Stimulated activated CD4-positive, alpha-beta T cell treated with anti-CD3 and anti-CD28 coated beads, Interleukin-1b, Interleukin-23, amount 100 ng/mL, for 4 hours (primary cell): ENCODE results near the gene CCDC28A.
"Not testable (repeated sequence)": the region's sequence is repeated elsewhere in the genome, so short reads cannot be mapped to it uniquely, and the experiment has no call there.

Experiments used
- DNase-seq, 2 donors: peaks; one replicate each; pipeline ENCODE4 v3.0.0-alpha.2; 2020; ENCODE audit warnings: low read depth in 2 of 2

Gene CCDC28A

DNA sequence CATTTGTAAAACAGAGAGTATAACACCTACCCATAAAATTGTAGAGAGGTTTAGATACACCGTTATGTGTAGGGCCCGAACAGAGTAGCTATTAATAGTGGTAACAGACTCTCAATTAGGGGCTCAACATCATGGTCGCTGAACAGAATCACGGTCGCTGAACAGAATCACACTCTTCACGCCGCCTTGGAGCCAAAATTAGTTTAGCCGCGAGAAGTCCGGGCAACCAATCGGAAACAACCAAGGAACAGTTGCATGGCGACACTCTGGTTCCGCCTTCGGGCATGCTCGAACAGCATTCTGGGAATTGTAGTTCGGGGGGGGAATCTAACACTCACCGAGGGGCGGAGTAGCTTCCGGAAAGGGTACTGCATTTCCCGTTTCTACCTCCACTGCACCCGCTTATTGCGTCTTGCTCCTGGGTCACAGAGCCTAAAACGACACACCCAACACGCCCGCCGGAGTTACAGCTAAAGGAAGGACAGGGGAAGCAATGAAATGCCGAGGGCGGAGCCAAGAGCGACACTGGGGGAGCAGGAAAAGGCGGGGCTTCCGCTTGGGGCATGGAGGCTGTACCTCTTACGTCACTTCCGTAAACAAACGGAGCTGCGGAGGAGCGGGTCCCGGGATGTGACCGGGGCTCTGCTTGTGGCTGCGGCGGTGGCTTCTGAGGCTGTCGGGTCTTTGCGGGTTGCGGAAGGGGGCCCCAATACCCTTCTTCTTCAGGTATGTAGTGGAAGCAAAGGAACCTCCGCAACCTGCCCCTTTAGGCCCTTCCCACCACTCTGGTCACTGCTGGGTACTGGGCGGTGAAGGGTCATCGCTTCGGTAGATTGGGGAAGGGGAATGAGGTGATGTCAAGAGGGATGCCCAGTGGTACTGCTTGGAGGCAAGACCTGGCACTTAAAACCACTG is at the start of gene CCDC28A:
TSS of gene CCDC28A (plus strand) at position 593 of the 915 bp plus-strand sequence. CDS start 2,352 bp downstream, outside the sequence.
- peak; percentile 78 to 86 for DNase-seq

DNA sequence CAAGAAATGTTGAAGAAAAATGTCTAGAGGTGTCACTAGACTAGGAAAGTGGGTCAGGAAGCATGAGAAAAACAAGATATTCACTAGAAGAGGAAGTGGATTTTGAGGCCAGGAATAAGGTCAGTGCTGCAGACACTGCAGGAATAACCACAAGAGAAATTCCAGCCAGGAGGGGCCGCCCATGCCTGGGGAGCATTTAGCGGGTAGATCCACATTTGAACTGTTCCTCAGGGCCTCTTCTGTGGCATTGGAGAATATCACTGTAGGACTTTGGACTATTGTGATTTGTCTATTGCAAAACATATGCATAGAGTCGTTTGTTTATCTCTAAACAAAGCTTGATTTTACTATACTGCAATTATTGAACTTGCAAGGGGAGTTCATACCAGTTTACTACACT is 49.6 kb upstream of the CCDC28A start:
- DNase-seq = no peak

DNA sequence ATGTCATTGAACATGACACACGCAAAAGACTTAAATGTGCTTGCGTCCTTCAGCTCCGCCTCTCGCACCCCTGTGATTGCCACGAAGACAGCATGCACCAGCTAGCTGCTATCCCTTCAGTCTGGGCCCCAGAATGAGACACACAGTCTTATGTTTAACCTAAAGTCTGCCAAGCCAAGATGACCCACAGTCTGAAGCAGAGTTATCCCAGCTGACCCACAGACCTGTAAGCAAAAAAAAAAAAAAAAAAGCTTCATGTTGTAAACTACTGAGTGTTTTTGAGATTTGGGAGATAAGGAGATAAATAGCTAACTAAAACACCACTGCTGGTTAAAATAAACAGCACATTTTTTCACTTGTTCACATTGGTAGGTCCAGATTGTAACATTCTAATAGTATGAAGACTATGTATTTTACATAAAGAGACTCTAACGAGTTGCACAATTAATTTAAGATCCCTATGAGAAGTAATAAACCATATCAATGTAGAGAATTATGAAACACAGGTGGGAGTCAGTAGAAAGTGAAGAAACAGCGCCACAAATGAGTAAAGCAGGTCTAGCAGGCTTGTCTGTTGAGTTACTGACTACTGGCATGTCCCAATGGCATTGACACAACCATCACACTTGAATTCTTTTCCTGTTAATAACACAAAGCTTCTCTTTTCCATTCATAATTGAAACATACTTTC is 47.4 kb upstream of the CCDC28A start:
- no peak for DNase-seq

DNA sequence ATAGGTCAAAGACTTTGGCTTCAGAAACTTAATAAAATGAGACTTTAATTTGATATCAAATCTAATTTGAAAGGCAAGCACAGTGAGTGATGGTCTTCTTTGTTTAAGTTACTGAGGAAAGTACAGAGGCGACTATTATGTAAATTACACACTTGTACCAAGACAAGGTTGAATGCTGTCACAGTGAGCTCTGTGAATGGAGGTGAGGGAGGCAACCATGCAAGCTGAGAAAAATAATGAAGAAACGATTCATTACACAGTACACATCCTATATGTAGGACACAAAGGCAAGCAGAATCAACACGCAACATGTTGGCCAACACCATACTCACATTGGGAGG is 46.8 kb upstream of the CCDC28A start:
- no peak for DNase-seq

DNA sequence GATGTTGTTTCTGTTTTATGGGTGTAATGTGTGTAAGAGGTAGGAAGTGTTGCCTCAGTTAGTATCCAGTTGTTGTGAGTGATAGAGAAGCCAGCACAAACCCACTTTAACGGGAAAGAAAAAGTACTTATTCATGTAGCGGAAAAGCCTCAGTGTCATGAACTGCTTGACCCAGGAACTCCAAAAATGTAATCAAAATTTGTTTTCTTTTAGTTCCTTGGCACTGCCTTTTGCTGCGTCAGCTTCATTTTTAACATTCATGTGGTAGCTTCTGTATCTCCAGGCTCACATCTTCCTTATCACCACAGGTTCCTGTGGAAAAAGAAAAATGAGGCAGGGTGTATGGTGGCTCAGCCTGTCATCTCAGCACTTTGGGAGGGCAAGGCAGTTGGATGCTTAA is 46.4 kb upstream of the CCDC28A start:
- DNase-seq = no peak

DNA sequence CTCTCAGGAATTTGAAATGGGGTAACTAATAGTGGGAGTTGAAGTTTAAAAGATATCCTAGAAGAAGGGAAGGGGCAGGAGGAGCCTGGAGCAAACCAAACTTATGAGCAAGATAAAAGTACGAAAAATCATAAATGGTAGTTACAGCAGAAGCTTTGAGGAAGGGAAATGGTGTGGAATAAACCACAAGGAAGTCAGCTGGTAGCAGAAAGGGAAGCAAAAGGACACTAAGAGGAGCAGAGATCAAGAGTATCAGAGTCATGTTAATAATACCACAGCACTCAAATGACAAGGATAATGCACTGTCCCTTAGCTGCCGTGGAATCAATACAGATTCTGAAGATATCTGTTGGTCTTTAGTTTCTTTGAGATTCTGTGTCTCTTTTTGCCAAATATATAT is 44.9 kb upstream of the CCDC28A start:
- DNase-seq = no peak

DNA sequence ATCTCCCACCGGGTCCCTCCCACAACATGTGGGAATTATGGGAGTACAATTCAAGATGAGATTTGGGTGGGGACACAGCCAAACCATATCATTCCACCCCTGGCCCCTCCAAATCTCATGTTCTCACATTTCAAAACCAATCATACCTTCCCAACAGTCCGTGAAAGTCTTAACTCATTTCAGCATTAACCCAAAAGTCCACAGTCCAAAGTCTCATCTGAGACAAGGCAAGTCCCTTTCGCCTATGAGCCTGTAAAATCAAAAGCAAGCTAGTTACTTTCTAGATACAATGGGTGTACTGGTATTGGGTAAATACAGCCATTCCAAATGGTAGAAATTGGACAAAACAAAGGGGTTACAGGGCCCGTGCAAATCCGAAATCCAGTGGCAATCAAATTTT is 43.5 kb upstream of the CCDC28A start:
- DNase-seq = not testable (repeated sequence)

DNA sequence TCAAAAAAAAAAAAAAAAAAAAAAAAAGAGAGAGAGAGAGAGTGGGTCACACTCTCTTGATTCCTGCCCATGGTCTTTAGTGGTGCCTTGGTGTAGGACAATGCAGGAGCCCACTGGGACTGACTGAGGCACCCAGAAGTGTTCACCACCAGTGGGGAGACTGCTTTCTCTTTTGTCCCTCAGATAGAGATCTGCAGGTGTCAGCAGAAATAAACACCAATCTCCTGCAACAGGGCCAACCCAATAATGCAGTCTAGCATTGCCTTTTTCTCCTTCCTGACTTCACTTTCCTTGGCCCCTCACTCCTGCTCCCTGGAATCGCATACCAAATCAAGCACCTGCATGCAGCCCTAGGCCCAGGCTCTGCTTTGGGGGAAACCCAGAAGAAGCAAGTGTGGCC is 39.0 kb upstream of the CCDC28A start:
- no peak for DNase-seq

DNA sequence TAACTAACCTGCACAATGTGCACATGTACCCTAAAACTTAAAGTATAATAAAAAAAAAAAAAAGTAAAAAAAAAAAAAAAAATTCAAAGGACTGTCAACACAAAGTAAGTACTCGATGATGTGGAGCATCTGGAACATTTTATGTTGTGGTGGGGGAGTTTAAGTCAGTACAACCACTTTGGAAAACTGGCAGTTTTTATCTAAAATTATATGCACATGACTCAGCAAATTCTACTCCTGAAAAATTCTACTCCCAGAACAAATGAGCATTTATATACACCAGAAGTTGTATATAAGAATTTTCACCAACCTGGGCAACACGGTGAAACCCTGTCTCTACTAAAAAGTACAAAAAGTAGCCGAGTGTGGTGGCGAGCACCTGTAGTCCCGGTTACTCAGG is 36.9 kb upstream of the CCDC28A start:
- DNase-seq = no peak

DNA sequence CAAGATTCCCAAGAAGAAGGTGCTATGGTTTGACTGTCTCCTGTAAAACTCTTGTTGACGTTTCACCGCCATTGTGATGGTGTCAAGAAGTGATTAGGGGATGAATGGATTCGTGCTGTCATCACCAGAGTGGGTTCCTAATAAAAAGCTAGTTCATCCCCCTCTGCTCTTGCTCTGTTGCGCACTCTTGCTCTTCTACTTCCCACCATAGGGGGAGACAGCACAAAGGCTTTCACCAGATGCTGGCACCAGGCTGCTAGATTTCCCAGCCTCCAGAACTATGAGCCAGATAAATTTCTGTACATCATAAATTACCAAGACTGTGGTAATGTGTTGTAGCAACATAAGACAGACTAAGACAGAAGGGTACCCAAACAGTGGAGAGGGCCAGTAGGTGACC is 21.6 kb upstream of the CCDC28A start:
- DNase-seq = no peak

DNA sequence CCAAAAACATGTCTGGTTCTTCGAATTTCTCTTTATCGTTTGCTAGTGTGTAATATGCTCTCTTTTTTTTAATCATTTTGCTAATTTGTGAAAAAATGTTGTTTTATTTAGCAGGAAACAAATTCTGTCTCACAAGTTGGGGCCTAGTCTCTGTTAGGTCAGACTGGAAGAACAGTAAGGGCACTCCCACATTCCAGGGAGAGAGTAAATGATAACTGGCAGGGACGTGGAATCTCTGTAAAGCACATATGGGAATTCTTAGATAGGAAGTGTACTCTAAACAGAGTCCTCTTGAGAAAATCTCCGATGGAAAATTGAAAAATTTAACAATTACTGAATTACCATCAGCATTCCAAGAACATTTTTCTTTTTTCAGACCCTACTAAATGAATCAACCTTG is 16.4 kb upstream of the CCDC28A start:
- DNase-seq = no peak

DNA sequence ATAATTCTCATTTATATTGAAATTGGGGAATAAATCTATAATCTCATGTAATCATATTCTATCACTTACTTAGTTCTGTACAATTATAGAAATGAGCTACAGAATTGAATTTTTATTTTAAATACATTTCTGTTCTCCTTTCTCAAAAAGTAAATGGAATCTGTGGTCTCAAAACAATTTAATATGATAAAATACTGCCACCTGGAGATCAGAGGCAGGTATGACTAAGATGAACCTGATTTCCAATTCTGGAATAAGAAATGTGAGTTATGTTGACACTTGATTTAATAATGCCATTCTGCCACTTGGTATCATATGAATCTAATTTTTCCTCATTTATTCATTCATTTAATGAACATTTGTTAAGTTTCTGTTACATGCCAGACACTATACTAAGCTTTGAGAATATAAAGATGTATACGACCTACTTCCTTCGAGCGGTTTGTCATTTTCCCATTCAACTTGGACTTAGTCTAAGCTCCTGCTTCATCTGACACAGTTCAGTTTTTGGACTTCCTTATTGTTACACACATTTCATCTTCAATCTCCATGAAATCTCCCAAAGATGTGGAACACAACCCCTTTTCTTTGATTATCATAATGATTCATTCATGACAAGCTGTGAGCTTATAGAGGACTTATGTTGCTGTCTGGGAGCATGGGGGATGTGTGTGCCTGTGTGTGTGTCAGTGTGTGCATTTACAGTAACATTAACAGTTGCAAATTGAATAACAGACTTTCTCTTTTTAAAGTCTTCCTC is 7.5 kb upstream of the CCDC28A start:
- DNase-seq = no peak

DNA sequence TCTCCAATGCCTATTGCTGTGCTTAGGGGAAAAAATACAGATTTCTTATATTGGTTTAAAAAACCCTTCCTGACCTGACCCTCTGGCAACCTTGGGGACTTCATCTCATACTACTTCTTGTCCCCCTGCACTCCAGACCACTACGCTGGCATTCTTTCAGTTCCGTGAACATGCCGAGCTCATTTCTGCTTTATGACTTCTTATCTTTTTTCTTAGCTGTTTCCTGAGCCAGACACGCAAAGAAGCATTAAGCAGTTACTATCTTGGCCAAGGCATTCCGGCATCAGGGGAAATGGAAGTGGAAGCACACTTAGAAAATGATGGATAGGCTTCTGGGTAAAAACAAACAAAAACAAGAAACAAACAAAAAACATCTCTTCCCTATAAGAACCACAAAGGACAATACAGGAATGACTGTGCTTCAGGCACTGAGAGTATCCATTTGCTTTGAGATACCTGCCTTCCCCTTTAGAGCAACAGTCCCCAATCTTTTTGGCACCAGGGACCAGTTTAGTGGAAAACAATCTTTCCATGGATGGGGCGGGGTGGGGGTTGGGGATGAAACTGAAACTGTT is 4.4 kb upstream of the CCDC28A start:
- DNase-seq = no peak

DNA sequence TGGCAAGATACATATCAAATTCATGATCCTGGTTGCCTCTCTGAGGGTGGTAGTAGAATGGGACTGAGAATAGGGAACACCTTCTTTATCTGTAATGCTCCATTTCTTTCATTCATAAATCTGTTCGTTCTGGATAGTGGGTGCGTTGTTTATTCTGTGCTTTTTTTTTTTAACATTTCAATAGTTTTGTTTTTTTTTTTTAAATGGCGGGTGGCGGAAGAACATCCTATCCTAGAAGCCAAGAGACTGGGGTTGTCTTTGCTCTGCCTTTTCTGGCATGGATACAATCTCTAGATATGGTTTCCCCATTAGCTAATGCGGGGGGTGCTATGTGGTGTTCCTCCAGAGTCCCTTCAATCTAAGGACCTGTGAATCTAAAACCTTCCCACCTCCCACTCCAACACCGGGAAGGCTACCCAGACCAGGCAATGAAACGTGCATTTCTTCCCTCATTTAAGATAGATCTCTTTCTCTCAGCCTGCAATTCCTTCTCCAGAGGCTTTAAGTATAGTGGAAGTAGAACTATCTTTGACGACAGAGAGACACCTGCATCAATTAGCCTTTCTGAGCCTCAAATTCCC is 883 bp upstream of the CCDC28A start:
- DNase-seq = no peak

DNA sequence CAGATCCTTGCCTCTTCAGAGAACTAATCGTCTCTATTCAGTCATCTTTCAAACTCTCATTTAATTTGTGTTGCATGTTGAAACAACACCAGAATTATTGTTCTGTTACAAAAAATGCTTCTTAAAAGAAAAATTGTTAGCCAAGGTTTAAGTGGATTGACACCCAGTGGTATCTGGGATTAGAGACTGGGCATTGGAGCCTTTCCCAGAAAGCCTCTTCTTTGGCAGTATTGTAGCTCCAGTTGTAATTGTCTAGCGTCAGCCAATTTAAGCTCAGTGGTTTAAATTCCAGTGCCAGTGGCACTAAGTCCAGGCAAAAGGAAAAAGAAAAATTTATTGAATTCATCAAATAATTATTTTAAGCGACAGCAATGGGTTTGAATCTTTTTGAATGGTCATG is 801 bp downstream of the CCDC28A start:
- no peak for DNase-seq

DNA sequence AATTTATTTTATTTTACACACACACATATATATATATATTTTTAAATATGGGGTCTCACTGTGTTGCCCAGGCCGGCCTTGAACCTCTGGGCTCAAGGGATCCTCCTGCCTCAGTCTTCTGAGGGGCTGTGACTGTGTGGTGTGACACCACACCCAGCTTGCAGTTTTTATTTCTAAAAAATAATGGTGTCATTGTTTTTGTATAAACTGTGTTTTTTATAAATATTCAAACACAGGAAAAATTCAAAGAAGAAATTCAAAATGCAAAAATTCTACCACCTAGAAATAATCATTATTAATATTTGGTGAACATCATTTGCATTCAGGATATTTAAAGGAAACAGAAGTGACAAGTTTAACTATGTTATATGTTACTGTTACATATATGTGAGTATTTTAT is 3.1 kb downstream of the CCDC28A start:
- DNase-seq = no peak

DNA sequence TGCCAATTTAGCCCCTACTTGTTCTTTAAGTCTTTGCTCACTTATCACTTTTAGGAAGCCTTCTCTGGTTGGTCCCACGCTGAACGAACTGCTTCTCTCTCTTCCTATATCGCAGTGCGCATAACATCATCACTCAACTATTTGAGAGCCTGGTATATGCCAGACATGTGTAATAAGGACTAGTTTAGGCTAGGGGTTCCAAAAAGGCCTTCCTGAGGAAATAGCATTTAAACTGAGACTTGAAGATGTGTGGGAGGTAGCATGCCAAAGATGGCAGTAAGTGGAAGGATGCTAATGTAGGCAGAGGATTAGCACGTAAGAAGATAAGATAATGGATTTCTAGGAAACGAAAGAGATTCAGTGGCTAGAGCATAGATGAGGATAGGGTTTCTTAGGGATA is 4.8 kb downstream of the CCDC28A start:
- DNase-seq = no peak

DNA sequence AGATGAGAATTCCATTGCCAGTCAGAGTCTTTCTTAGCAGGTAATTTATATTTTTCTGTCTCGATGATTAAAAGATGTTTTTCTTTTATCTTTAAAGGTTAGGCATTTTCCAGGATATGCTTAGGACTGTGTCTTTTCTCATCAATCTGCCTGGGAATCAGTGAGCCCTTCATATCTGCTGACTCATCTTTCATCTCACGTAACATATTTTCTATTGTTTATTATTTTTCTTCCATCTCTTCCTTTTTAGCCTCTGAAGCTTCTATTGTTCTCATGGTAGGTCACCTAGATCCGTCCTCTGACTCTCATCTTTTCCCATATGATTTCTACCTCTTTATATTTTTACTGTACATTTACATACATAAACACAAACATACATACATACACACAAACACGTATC is 8.7 kb downstream of the CCDC28A start:
- DNase-seq = no peak

DNA sequence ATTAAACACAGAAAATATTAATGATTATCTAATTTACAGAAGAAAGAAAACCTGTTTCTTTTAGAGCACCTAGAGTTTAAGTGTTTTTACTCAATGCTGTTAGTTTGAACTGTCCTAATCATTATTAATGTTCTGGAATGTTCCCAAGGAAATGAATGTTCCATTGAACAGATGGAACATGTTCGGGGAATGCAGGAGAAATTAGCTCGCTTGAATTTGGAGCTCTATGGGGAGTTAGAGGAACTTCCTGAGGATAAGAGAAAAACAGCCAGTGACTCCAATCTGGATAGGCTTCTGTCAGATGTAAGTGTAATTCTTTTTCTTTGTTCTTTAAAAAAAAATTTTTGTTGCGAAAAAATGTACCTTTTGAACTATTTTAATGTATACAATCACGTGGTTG is 11.5 kb downstream of the CCDC28A start:
- no peak for DNase-seq

DNA sequence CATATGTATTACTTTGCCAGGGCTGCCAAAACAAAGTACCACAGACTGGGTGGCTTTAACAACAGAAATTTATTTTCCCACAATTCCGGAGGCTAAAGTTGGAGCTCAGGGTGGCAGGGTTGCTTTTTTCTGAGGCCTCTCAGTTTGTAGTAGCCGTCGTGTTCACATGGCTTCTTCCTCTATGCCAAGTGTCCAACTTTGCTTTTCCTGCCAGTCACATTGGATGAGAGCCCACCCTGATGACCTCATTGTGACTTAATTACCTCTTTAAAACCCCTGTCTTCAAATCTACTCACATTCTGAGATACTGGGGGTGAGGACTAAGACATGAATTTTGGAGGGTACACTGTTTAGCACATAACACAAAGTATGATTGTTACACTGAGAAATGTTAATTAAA is 12.4 kb downstream of the CCDC28A start:
- DNase-seq = no peak

DNA sequence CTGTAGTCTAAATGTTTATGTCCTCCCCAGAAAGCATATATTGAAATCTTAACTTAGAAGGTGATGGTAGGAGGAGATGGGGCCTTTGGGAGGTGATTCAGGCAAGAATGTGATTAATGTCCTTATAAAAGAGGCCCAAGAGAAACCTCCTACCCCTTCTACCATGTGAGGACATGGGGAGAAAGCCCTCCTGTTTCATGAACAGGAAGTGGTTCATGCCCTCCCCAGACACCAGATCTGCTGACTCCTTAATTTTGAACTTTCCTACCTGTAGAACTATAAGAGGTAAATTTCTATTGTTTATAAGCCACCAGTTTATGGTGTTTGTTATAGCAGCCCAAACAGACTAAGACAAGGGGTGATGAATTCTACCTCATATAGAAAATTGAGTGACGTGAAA is 13.6 kb downstream of the CCDC28A start:
- no peak for DNase-seq
